Testis (tissue), 3 donors: ENCODE results near the gene CLCN4. TPM values are rescaled to one million over a fixed set of nuclear protein-coding genes. Genes with fewer than 3 reads are reported as not detected.

Source experiments
- DNase-seq: peaks from one replicate; pipeline ENCODE4 v3.0.0-alpha.2; 2019
- H3K27ac ChIP-seq, 2 donors: fragments of 200-600 bp; sonication (generic); one replicate each; pipeline ENCODE4 v1.5.1; 2019
- H3K27me3 ChIP-seq: fragments of 200-600 bp; sonication (generic); one replicate; pipeline ENCODE4 v1.5.1; 2019
- H3K36me3 ChIP-seq: fragments of 200-600 bp; sonication (generic); one replicate; pipeline ENCODE4 v1.5.1; 2017; ENCODE audit warnings: low read depth; ENCODE audit errors: missing control alignments
- H3K4me1 ChIP-seq: fragments of 200-600 bp; sonication (generic); one replicate; pipeline ENCODE4 v1.5.1; 2019
- H3K4me3 ChIP-seq, 2 donors: fragments of 200-600 bp; sonication (generic); one replicate each; pipeline ENCODE4 v1.5.1; 2017 to 2019
- H3K9me3 ChIP-seq: fragments of 200-600 bp; sonication (generic); one replicate; pipeline ENCODE4 v1.5.1; 2017
- POLR2A ChIP-seq: fragments of 450-650 bp; IDR thresholded peaks from one replicate; pipeline ENCODE4 v1.6.1; 2017; ENCODE audit warnings: antibody characterized with exemption, mild to moderate bottlenecking, moderate library complexity
- WGBS, 2 donors: methylation state at CpG; one replicate each; pipeline ENCODE4 v1.1.5; 2018; 5-methylcytosine and 5-hydroxymethylcytosine counted together
- intact Hi-C: fragments of 100-400 bp; cut with DNase I; formaldehyde crosslinking; loops from one replicate; pipeline ENCODE4 v1.15.1; 2023; ENCODE audit warnings: low total_unique reads
- polyA plus RNA-seq: library from polyadenylated mRNA; stranded (reverse); fragments of 350-450 nt; fragmentation: Illumina TruSeq; extraction: RNeasy Lipid Tissue Mini Kit (QIAGEN cat#74804); gene quantifications from one replicate; pipeline ENCODE4 v1.2.3, GENCODE V29; 2014; ENCODE audit warnings: low read depth, low replicate concordance; ENCODE audit not compliant: insufficient read depth
- total RNA-seq, 2 donors: library from RNA; depleted of rRNA; stranded (reverse); fragments of >200 nt; gene quantifications; one replicate each; pipeline ENCODE4 v1.2.3, GENCODE V29; 2016
- TF ChIP-seq, protein P1 (sequence below), 3 experiments: fragments of 450-650 bp in 2 of 3; fragments of 200-600 bp in 1 of 3; sonication (generic) in 1 of 3; IDR thresholded peaks; one replicate each; pipeline ENCODE4 v1.5.1; 2016 to 2019; ENCODE audit warnings: antibody characterized with exemption in 3 of 3, mild to moderate bottlenecking in 2 of 3, moderate library complexity in 1 of 3

CLCN4 gene
- total and polyA plus RNA-seq, 3 donors from 2014 or later: 5.1 to 11.6 (median 5.4) TPM

DNA sequence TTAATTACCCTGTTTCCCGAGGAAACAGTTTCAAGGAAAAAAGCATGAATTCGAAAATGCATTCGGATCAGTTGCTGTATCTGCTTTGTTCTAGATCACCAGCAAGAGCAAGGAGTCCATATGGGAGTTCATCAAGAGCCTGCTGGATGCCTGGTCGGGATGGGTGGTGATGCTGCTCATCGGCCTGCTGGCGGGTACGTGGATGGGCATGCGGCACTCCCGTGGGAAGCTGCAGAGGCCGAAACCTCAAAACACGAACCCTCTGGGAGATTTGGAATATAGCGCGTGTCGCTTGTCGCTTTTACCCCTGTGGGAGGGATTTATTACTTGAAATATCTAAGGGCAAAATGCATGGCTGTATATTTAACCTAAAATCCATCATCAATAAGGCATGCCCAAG is 30.6 kb downstream of the CLCN4 start:
- H3K27me3 ChIP-seq: no peaks in the 10 kb centered on the region
- intact Hi-C loops: no loop called here
- no peaks in the 10 kb centered on the region for H3K36me3 ChIP-seq
- H3K4me3 ChIP-seq: no peak overlapping the region
- no peak for TF ChIP-seq POLR2A
- TF ChIP-seq, protein P1, sequence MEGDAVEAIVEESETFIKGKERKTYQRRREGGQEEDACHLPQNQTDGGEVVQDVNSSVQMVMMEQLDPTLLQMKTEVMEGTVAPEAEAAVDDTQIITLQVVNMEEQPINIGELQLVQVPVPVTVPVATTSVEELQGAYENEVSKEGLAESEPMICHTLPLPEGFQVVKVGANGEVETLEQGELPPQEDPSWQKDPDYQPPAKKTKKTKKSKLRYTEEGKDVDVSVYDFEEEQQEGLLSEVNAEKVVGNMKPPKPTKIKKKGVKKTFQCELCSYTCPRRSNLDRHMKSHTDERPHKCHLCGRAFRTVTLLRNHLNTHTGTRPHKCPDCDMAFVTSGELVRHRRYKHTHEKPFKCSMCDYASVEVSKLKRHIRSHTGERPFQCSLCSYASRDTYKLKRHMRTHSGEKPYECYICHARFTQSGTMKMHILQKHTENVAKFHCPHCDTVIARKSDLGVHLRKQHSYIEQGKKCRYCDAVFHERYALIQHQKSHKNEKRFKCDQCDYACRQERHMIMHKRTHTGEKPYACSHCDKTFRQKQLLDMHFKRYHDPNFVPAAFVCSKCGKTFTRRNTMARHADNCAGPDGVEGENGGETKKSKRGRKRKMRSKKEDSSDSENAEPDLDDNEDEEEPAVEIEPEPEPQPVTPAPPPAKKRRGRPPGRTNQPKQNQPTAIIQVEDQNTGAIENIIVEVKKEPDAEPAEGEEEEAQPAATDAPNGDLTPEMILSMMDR (IDR thresholded peaks at IDR 0.05): no peak
- H3K9me3 ChIP-seq: no peaks in the 10 kb centered on the region
- H3K4me1 ChIP-seq: no peaks in the 10 kb centered on the region
- 76 to 93% methylated on average over 4 to 15 of the region's 15 CpGs for WGBS, 2 donors
- no peak for DNase-seq
- H3K27ac ChIP-seq: no peak overlapping the region

DNA sequence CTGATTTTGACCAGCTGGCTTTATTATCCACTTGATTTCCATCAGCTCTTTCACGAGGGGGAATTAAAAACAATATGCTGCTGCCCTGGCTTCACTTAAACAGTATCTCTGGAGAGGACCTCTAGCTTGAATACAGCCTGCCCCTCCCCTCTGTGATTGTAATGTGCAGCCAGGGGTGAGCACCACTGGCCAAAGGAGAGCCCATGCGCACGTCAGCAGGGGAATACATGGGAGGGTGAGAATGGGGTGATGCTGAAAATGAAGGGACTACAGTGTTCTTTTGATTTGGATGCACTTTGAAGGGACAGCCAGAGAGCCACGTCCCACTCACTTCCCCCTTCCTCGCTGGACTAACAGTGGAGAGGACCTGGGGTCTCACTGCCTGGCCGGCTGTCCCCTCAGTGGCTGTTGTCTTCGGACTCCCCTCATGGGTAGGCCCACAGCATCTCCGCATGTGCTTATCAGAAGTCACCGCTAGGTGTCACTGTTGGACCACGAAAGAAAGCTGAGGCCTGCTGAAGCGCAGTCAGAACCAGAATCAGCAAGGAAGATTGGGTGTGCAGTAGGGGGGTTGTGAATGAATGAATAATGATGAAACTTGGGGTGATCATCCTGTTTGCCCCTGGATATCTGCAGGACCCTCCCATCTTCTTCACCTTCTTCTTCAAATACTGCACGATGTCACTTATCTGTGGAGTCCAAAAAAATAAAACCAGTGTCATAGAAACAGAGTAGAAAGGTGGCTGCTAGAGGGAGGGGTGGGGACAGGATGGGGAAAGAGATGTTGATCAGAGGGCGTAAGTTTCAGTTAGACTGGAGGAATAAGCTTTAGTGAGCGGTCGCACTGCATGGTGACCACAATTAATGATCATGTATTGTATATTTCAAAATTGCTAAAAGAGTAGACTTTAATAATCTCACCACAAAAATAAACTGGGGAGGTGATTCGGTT is 32.8 kb downstream of the CLCN4 start:
- no peak for TF ChIP-seq POLR2A
- TF ChIP-seq, protein P1 (IDR thresholded peaks at IDR 0.05): peak; percentile 64 to 74 (median 72)
- Histone ChIP-seq H3K4me3 (no peak overlapping the region), H3K4me1 (no peaks in the 10 kb centered on the region), H3K27ac (no peak overlapping the region), H3K36me3 (no peaks in the 10 kb centered on the region), H3K9me3 (no peaks in the 10 kb centered on the region), H3K27me3 (no peaks in the 10 kb centered on the region)
- intact Hi-C loops: no loop called here
- 27 to 41% methylated on average over 11 to 16 of the region's 16 CpGs for WGBS, 2 donors
- DNase-seq: peak; percentile 82

DNA sequence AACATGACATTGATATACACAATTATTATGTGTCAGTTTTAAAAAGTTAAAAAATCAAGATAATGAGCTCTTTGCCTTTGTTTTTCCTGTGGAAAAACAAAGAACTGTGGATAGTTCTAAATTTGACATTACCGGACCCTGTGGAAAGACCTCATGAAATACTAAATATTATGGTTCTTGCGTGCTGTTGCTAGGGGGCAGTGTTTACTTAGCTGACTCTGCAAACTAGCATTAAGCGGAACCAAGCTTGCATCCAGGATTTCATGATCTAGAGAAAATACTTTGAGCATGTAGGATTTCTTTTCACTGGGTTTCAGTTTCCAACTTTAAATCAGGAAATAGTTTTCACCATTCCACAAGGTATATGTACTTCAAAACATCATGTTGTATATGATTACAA is 33.6 kb downstream of the CLCN4 start:
- Histone ChIP-seq H3K36me3 (no peaks in the 10 kb centered on the region), H3K4me1 (no peaks in the 10 kb centered on the region), H3K27ac (no peak overlapping the region), H3K9me3 (no peaks in the 10 kb centered on the region), H3K4me3 (no peak overlapping the region), H3K27me3 (no peaks in the 10 kb centered on the region)
- 20 to 29% methylated on average over 3 of the region's 3 CpGs for whole genome bisulfite sequencing, 2 donors
- peak; percentile 59 for DNase-seq
- TF ChIP-seq POLR2A: no peak
- TF ChIP-seq, protein P1 (IDR thresholded peaks at IDR 0.05): peak in 2 of 3 experiments; percentile 50 to 70
- intact Hi-C loops: no loop called here

- Histone ChIP-seq H3K4me3 (no peak overlapping the region), H3K4me1 (no peaks in the 10 kb centered on the region), H3K9me3 (no peaks in the 10 kb centered on the region), H3K27ac (no peak overlapping the region), H3K36me3 (no peaks in the 10 kb centered on the region), H3K27me3 (no peaks in the 10 kb centered on the region)
- DNase-seq: no peak
- no peak for TF ChIP-seq POLR2A
- intact Hi-C loops: no loop called here
These were observed 36.8 kb downstream of the CLCN4 start for GRCh38 chrX:10193587-10193986.

DNA sequence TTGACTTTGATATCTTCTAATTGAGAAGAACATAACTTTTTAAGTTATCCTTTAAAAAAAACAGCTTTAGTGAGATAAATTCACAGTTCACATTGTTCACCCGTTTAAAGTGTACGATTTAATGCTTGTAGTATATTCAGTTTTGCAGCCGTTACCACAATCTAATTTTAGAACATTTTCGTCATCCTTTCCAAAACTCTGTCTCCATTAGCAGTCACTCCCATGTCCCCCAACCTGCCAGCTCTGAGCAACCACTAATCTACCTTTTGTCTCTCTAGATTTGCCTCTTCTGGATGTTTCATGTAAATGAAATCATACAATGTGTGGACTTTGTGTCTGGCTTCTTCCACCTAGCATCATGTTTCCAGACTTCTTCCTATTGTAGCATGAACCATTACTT is 38.6 kb downstream of the CLCN4 start:
- Histone ChIP-seq H3K4me1 (no peaks in the 10 kb centered on the region), H3K4me3 (no peak overlapping the region), H3K27ac (no peak overlapping the region), H3K9me3 (no peaks in the 10 kb centered on the region), H3K36me3 (no peaks in the 10 kb centered on the region), H3K27me3 (no peaks in the 10 kb centered on the region)
- intact Hi-C loops: no loop called here
- no peak for TF ChIP-seq POLR2A
- TF ChIP-seq, protein P1 (IDR thresholded peaks at IDR 0.05): no peak
- no peak for DNase-seq
- WGBS, 2 donors: 74 to 89% methylated on average over 4 of the region's 4 CpGs
